ENCODE measurements around the gene DDX49. TPM values are rescaled to one million over a fixed set of nuclear protein-coding genes. Genes with fewer than 3 reads are reported as not detected.
"Not testable (repeated sequence)": the region's sequence is repeated elsewhere in the genome, so short reads cannot be mapped to it uniquely, and the experiment has no call there.

Gene DDX49
- total and polyA plus RNA-seq, 8 donors: 25.3 to 185 (median 53.5) TPM

- intact Hi-C loops (cut with DNase I; ENCODE audit: low total_unique reads): no loop called here
- TF ChIP-seq CTCF (IDR thresholded peaks at IDR 0.05) (no peak), EP300 (IDR thresholded peaks at IDR 0.05) (no peak), POLR2A (IDR thresholded peaks at IDR 0.05) (no peak), POLR2AphosphoS5 (IDR thresholded peaks at IDR 0.05) (no peak)
- no peak for DNase-seq
- Histone ChIP-seq H3K4me1 (peaks cover 4 to 23% (median 6%) of the 10 kb centered on the region in 4 donors), H3K27ac (no peak overlapping the region), H3K27me3 (peaks cover 0 to 16% (median 10%) of the 10 kb centered on the region in 3 donors), H3K4me3 (no peak overlapping the region), H3K9me3 (no peaks in the 10 kb centered on the region), H3K36me3 (peaks cover 48 to 70% (median 64%) of the 10 kb centered on the region in 4 donors)
- 85 to 91% (median 86%) methylated on average over 12 to 17 of the region's 17 CpGs for WGBS, 5 donors
Measured at GRCh38 chr19:18900700-18901481, 18.6 kb upstream of the DDX49 start.

- H3K27me3 ChIP-seq: peaks cover 0 to 12% (median 6%) of the 10 kb centered on the region in 3 donors
- intact Hi-C loops (cut with DNase I; ENCODE audit: low total_unique reads): no loop called here
- H3K4me3 ChIP-seq: no peak overlapping the region
- WGBS, 5 donors: 81 to 92% (median 87%) methylated on average over 6 to 7 of the region's 7 CpGs
- peaks cover 0 to 19% (median 2%) of the 10 kb centered on the region in 4 donors for H3K4me1 ChIP-seq
- H3K36me3 ChIP-seq: peaks cover 54 to 76% (median 70%) of the 10 kb centered on the region in 4 donors
- no peak for DNase-seq
- no peaks in the 10 kb centered on the region for H3K9me3 ChIP-seq
- TF ChIP-seq CTCF (IDR thresholded peaks at IDR 0.05) (no peak), POLR2A (IDR thresholded peaks at IDR 0.05) (no peak), POLR2AphosphoS5 (IDR thresholded peaks at IDR 0.05) (no peak), EP300 (IDR thresholded peaks at IDR 0.05) (no peak)
- H3K27ac ChIP-seq: no peak overlapping the region
Measured at GRCh38 chr19:18901491-18901890, 18.0 kb upstream of the DDX49 start.

GRCh38 chr19:18902519-18902918 is 17.0 kb upstream of the DDX49 start:
- H3K4me3 ChIP-seq; H3K9me3 ChIP-seq; intact Hi-C loops (cut with DNase I; ENCODE audit: low total_unique reads); H3K27ac ChIP-seq; H3K27me3 ChIP-seq; DNase-seq: not testable (repeated sequence)
- H3K4me1 ChIP-seq: peaks cover 0 to 14% (median 0%) of the 10 kb centered on the region in 4 donors
- WGBS, 5 donors: 91 to 96% (median 94%) methylated on average over 3 to 5 of the region's 5 CpGs
- H3K36me3 ChIP-seq: peaks cover 61 to 86% (median 80%) of the 10 kb centered on the region in 4 donors

- H3K36me3 ChIP-seq: peaks cover 61 to 92% (median 88%) of the 10 kb centered on the region in 4 donors
- no peak overlapping the region for H3K4me3 ChIP-seq
- H3K9me3 ChIP-seq: no peaks in the 10 kb centered on the region
- H3K27ac ChIP-seq: no peak overlapping the region
- peaks cover 0 to 8% (median 0%) of the 10 kb centered on the region in 4 donors for H3K4me1 ChIP-seq
- no peak for DNase-seq
- intact Hi-C loops (cut with DNase I; ENCODE audit: low total_unique reads): no loop called here
- TF ChIP-seq POLR2A (IDR thresholded peaks at IDR 0.05) (no peak), CTCF (IDR thresholded peaks at IDR 0.05) (no peak), EP300 (IDR thresholded peaks at IDR 0.05) (no peak), POLR2AphosphoS5 (IDR thresholded peaks at IDR 0.05) (no peak)
- no peaks in the 10 kb centered on the region for H3K27me3 ChIP-seq
- 87 to 93% (median 89%) methylated on average over 14 to 29 of the region's 29 CpGs for WGBS, 5 donors
Measured at GRCh38 chr19:18903156-18904037, 16.1 kb upstream of the DDX49 start.

All from stomach (tissue), 9 donors.